ENCODE data around the gene MAB21L1. TPM values are rescaled to one million over a fixed set of nuclear protein-coding genes. Genes with fewer than 3 reads are reported as not detected.

Gene MAB21L1
- total and polyA plus RNA-seq, 2 of the 8 experiments (the other 6 are each of a cell fraction or from before 2014, with no cell fraction given): not detected

- Histone ChIP-seq H4K91ac (replicated peaks; ENCODE audit: insufficient read length, low read length) (no peak overlapping the region), H3K18ac (ENCODE audit: extremely low read depth, low read length) (no peak overlapping the region), H3K23me2 (ENCODE audit: low read depth, low read length) (no peaks in the 10 kb centered on the region), H3K79me2 (ENCODE audit: control insufficient read depth in 1 of 2, insufficient read depth in 2 of 2, low read length in 2 of 2) (no peaks in the 10 kb centered on the region), H3K27me3 (replicated peaks in 1 of 4; ENCODE audit: control insufficient read depth in 3 of 4, extremely low read depth in 1 of 4, insufficient read depth in 3 of 4, low read length in 3 of 4) (no peaks in the 10 kb centered on the region), H3K27ac (ENCODE audit: low read depth, low read length) (no peak overlapping the region), H3K56ac (replicated peaks; ENCODE audit: insufficient read length, low read depth, low read length) (no peak overlapping the region), H4K20me1 (replicated peaks in 1 of 2; ENCODE audit: control insufficient read depth in 1 of 2, insufficient read depth in 2 of 2, low read length in 2 of 2) (no peaks in the 10 kb centered on the region), H3K14ac (ENCODE audit: insufficient read length) (no peak overlapping the region), H2AFZ (ENCODE audit: low read length) (no peak overlapping the region), H3K4me3 (ENCODE audit: extremely low read depth in 1 of 4, insufficient read depth in 2 of 4, low read depth in 3 of 4, low read length in 4 of 4) (no peak overlapping the region), H2BK5ac (ENCODE audit: low read depth, low read length) (no peak overlapping the region), H2AK5ac (ENCODE audit: low read depth, low read length) (no peak overlapping the region), H3K23ac (ENCODE audit: insufficient read length) (no peak overlapping the region), H4K5ac (ENCODE audit: insufficient read length, low read depth, low read length) (no peak overlapping the region), H2BK120ac (replicated peaks; ENCODE audit: low read depth, low read length) (no peak overlapping the region), H2BK12ac (ENCODE audit: low read depth, low read length) (no peak overlapping the region), H2BK20ac (ENCODE audit: low read length) (no peak overlapping the region), H3K9me3 (ENCODE audit: insufficient read depth in 2 of 2, low read depth in 1 of 2, low read length in 1 of 2) (no peaks in the 10 kb centered on the region), H3K9ac (replicated peaks in 1 of 4; ENCODE audit: extremely low read depth in 1 of 4, low read depth in 3 of 4, low read length in 3 of 4) (no peak overlapping the region), H3K36me3 (ENCODE audit: control insufficient read depth in 2 of 4, insufficient read depth in 4 of 4, low read length in 3 of 4) (no peaks in the 10 kb centered on the region), H3K4me1 (replicated peaks in 1 of 4; ENCODE audit: control insufficient read depth in 3 of 4, insufficient read depth in 4 of 4, low read length in 3 of 4) (no peaks in the 10 kb centered on the region; a peak in 1 of 7 replicates), H3K79me1 (ENCODE audit: low read depth, low read length) (no peaks in the 10 kb centered on the region), H2BK15ac (ENCODE audit: low read length) (no peak overlapping the region), H4K8ac (ENCODE audit: extremely low read depth, insufficient read depth, low read length) (no peak overlapping the region), H3K4me2 (ENCODE audit: insufficient read depth in 1 of 2, low read depth in 2 of 2, low read length in 2 of 2) (no peak overlapping the region), H3K4ac (replicated peaks; ENCODE audit: insufficient read length, low read depth, low read length) (no peak overlapping the region)
- DNase-seq (ENCODE audit: low read depth in 1 of 2, low spot score in 2 of 2) (no peak), FAIRE-seq (no peak)
- 91% methylated on average over 2 of the region's 2 CpGs; no CpG with 5 or more reads in 1 of the 2 experiments for whole genome bisulfite sequencing, 2 experiments (ENCODE audit: extremely low coverage in 1 of 2, insufficient coverage in 1 of 2, insufficient read length in 1 of 2, insufficient replicate concordance in 2 of 2, low coverage in 1 of 2, low lambda C conversion rate in 2 of 2, missing lambda C conversion rate in 1 of 2)
- CTCF ChIA-PET (ENCODE audit: partially characterized antibody): no interaction called here
- POLR2A ChIA-PET (ENCODE audit: partially characterized antibody): no interaction called here
- TF ChIP-seq POU5F1 (IDR thresholded peaks at IDR 0.05; ENCODE audit: low read depth, low read length) (no peak), NRF1 (IDR thresholded peaks at IDR 0.05; ENCODE audit: low read depth, low read length) (no peak), CHD1 (IDR thresholded peaks at IDR 0.05; ENCODE audit: low read depth, low read length) (no peak), KDM5A (IDR thresholded peaks at IDR 0.05; ENCODE audit: low read length) (no peak), RFX5 (IDR thresholded peaks at IDR 0.05; ENCODE audit: borderline replicate concordance, low read depth, low read length) (no peak), KDM4A (IDR thresholded peaks at IDR 0.05; ENCODE audit: low read depth, low read length, severe bottlenecking) (no peak), JUND (IDR thresholded peaks at IDR 0.05; ENCODE audit: low read length) (no peak), SP1 (IDR thresholded peaks at IDR 0.05; ENCODE audit: low read depth, low read length) (no peak), SP4 (IDR thresholded peaks at IDR 0.05; ENCODE audit: low read length) (no peak), JUN (IDR thresholded peaks at IDR 0.05; ENCODE audit: low read depth, low read length) (no peak), SIX5 (IDR thresholded peaks at IDR 0.05; ENCODE audit: low read depth, low read length) (no peak), PHF8 (conservative IDR thresholded peaks at IDR 0.05; ENCODE audit: low read depth, low read length) (no peak), BACH1 (IDR thresholded peaks at IDR 0.05; ENCODE audit: low read length) (no peak), SIN3A (conservative IDR thresholded peaks at IDR 0.05 in 1 of 2, IDR thresholded peaks at IDR 0.05 in 1 of 2; ENCODE audit: low read depth in 1 of 2, low read length in 2 of 2) (no peak), ZNF274 (IDR thresholded peaks at IDR 0.05; ENCODE audit: borderline replicate concordance, extremely low read depth, low read length) (no peak), POLR2A (IDR thresholded peaks at IDR 0.05; ENCODE audit: control extremely low read depth in 1 of 2, low read depth in 2 of 2, low read length in 2 of 2) (no peak)
Measured at GRCh38 chr13:35496761-35497386, 20.4 kb upstream of the MAB21L1 start.

Measured in H1 (cell line).